ENCODE measurements around the gene CD163L1. TPM values are rescaled to one million over a fixed set of nuclear protein-coding genes. Genes with fewer than 3 reads are reported as not detected.

Gene CD163L1
- total RNA-seq, 3 donors from 2014 or later = 9.5 to 33.5 (median 12.6) TPM

DNA sequence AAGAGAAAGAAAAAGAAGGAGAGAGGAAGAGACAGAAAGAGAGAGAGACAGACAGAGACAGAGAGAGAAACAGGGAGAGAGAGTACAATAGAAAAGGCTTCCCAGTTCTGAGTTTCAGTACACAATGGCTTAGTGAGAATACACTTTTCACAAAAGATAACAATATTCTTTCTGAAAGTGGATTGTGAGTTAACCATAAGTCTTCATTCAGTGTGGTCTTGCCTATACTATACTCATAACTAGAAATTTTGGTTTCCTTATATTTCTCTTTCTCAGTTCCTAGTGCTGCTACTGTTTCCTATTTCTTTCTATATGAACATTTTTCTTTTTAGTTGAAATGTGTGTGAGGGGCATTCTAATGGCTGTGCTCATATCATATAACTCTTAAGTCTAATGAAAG lies 9.3 kb downstream of the CD163L1 start:
- H3K4me1 ChIP-seq (ENCODE audit: low read depth) = no peaks in the 10 kb centered on the region
- no peaks in the 10 kb centered on the region for H3K9me3 ChIP-seq
- ATAC-seq (no peak), DNase-seq (no peak)
- TF ChIP-seq, protein P1, sequence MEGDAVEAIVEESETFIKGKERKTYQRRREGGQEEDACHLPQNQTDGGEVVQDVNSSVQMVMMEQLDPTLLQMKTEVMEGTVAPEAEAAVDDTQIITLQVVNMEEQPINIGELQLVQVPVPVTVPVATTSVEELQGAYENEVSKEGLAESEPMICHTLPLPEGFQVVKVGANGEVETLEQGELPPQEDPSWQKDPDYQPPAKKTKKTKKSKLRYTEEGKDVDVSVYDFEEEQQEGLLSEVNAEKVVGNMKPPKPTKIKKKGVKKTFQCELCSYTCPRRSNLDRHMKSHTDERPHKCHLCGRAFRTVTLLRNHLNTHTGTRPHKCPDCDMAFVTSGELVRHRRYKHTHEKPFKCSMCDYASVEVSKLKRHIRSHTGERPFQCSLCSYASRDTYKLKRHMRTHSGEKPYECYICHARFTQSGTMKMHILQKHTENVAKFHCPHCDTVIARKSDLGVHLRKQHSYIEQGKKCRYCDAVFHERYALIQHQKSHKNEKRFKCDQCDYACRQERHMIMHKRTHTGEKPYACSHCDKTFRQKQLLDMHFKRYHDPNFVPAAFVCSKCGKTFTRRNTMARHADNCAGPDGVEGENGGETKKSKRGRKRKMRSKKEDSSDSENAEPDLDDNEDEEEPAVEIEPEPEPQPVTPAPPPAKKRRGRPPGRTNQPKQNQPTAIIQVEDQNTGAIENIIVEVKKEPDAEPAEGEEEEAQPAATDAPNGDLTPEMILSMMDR (IDR thresholded peaks at IDR 0.05) = no peak
- H3K36me3 ChIP-seq (ENCODE audit: low read depth) = no peaks in the 10 kb centered on the region
- intact Hi-C loops (cut with DNase I, micrococcal nuclease) = no loop called here
- no peak overlapping the region for H3K4me3 ChIP-seq

DNA sequence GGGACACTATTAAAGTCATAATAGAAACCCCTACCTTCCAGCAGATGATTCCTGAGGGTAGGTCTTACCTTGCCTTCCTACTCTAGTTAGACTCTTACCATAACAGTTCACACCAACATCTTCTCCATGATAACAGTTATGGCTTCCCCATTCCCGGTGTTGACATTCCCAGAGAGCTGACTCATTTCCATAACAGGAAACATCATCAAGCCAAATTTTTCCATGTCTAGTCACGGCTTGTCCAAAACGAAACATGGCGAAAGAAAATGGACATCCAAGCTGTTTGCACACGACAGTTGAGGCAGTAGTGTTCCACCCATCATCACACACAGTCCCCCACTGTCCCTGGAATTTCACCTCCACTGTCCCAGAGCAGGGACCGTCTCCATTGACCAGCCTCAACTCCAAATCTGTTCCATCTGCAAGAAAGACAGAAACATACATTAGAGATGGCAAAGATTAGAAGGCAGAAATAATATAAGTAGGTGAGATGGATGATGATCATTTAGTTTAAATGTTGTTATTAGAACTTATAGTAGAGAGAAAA lies 10.6 kb downstream of the CD163L1 start:
- Histone ChIP-seq H3K9me3 (no peaks in the 10 kb centered on the region), H3K4me3 (no peak overlapping the region), H3K4me1 (ENCODE audit: low read depth) (no peaks in the 10 kb centered on the region), H3K36me3 (ENCODE audit: low read depth) (no peaks in the 10 kb centered on the region)
- intact Hi-C loops (cut with DNase I, micrococcal nuclease) = no loop called here
- TF ChIP-seq, protein P1 (IDR thresholded peaks at IDR 0.05) = no peak
- ATAC-seq (no peak), DNase-seq (no peak)

DNA sequence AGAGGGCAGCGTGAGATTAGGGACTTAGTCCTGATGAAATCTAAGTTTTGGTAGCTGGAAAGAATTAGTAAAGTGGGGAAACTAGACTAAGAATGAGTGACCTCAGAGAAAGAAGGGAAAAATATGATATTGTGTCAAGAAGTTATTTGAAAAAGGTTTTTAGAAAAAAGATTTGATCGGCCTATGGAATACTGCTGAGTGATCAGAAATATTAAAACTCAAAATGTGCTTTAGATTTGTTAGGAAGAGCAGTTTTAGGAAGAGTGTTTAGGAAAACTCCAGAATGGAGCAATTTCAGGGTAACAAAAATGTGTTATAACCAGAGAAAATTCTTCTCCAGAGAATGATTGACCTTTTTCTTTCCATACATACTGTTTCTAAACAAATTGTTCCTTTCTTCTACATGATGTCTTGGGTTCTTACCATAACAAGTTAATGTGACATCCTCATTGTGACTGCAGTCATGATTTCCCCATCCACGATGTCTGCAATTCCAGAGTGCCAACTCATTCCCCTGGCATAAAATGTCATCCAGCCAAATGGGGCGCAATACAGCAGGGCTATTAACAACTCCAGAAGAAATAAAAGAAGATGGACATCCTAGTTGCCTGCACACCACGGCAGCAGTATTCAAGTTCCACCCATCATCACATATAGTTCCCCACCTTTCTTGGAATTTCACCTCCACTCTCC lies 11.8 kb downstream of the CD163L1 start:
- DNase-seq = no peak
- H3K36me3 ChIP-seq (ENCODE audit: low read depth) = no peaks in the 10 kb centered on the region
- no peaks in the 10 kb centered on the region for H3K9me3 ChIP-seq
- ATAC-seq = no peak
- intact Hi-C loops (cut with DNase I, micrococcal nuclease) = no loop called here
- TF ChIP-seq, protein P1 (IDR thresholded peaks at IDR 0.05) = no peak
- H3K4me3 ChIP-seq = no peak overlapping the region
- H3K4me1 ChIP-seq (ENCODE audit: low read depth) = no peaks in the 10 kb centered on the region

DNA sequence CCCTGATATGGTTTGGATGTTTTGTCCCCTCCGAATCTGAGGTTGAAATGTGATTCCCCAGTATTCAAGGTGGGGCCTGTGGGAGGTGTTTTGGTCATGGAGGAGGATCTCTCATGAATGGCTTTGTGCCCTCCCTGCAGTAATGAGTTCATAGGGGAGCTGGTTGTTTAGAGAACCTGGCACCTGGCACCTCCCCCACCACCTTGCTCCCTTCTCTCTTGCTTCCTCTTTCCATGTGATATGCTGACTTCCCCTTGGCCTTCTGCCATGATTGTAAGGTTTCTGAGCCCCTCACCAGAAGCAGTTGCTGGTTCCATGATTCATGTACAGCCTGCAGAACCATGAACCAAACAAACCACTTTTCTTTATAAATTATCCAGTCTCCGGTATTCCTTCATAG lies 32.6 kb downstream of the CD163L1 start:
- Histone ChIP-seq H3K4me1 (ENCODE audit: low read depth) (no peaks in the 10 kb centered on the region), H3K4me3 (no peak overlapping the region), H3K9me3 (no peaks in the 10 kb centered on the region), H3K36me3 (ENCODE audit: low read depth) (no peaks in the 10 kb centered on the region)
- TF ChIP-seq, protein P1 (IDR thresholded peaks at IDR 0.05) = no peak
- ATAC-seq (no peak), DNase-seq (peak in 1 of 3 donors; percentile 7)
- intact Hi-C loops (cut with DNase I, micrococcal nuclease) = no loop called here

DNA sequence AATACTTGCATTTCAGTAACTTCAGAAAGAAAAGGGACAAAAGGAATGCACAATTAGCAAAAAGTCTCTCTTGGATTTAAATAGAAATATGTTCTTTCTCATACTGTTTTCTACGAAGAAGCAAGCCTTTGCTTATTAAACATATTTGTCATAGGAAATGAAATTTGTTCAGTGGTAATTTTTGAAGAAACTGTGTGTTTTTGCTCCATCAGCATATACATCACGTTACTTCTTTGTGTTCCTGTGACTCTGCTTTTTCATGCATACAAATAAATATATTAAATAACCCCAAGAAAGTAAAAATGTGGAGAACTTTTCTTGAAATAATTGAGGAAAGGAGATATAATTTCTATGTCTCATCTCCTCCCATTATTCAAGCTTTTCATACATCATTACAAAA lies 39.7 kb downstream of the CD163L1 start:
- no peak overlapping the region for H3K4me3 ChIP-seq
- no peaks in the 10 kb centered on the region for H3K9me3 ChIP-seq
- H3K4me1 ChIP-seq (ENCODE audit: low read depth) = no peaks in the 10 kb centered on the region
- TF ChIP-seq, protein P1 (IDR thresholded peaks at IDR 0.05) = no peak
- intact Hi-C loops (cut with DNase I, micrococcal nuclease) = no loop called here
- no peak for DNase-seq
- no peak for ATAC-seq
- H3K36me3 ChIP-seq (ENCODE audit: low read depth) = no peaks in the 10 kb centered on the region
